NCI-H748 treated with DMSO at 0.1 percent for 48 hours (cell line): Measurements from ENCODE around the gene CSGALNACT2.
"Not testable (repeated sequence)": the region's sequence is repeated elsewhere in the genome, so short reads cannot be mapped to it uniquely, and the experiment has no call there.

ENCODE experiments used
- DNase-seq: peaks from one replicate; lab custom pipeline; 2025; lab: John Stamatoyannopoulos, UW

Gene CSGALNACT2

DNA sequence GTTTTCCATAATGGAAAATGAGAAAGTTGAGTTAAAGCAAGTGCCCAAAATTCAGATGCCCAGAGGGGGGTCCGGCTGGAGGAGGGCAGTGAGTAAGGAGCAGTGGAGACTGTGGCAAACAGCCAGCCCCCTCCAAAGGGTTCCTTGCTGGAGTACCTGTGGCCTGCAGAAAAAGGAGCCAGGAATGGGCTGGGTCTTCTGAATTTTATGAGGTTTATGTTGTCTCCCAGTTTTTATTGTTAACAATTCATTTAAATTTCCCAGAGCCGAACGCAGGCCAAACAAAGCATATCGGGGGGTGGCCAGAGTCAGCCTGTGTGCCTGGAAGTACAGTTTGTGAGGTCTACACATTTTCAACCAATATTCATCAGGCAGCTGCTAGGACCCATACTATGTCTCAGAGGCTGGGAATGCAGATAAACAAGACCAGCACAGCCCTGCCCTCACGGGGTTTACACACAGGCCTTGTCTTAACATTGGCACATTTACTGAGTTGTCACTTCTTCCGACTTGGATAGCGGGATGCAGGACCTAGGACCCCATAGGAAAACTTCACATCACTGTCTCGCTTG lies 12.9 kb upstream of the CSGALNACT2 start:
- DNase-seq = no peak

DNA sequence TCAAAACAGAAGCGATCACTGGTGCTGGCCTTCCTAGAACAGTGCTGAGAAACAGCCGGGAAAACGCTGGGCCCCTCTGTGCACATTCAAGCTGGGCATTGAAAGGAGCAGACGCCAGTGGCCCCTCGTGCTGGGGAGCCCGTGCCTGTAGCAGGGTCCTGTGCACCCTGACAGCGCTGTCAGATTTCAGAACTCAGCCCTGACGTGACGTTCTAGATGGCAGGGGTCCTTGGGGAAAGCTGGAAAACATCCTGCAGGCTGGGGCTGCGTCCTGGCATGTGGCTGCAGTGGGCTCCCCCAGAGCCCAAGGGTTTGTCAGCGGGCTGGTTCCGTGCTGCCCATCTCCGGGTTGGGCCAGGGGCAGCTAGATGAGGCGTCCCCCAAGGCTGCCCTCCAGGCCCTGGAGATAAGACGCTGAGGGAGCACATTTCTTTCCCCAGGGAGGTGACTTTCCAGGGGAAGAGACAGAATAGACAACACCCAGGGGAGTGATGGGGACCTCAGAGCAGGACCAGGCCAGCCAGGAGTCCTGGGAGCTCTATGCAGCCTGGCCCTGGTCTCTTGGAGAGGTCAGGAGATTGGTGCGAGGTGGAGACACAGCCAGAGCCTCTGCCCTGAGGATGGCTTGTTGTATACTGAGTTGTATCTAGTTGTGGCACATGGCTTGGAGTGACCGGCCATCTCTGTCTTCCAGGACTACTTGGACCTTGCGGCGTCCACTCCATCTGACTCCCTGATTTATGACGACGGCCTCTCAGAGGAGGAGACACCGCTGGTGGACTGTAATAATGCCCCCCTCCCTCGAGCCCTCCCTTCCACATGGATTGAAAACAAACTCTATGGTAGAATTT lies 12.1 kb upstream of the CSGALNACT2 start:
- no peak for DNase-seq

DNA sequence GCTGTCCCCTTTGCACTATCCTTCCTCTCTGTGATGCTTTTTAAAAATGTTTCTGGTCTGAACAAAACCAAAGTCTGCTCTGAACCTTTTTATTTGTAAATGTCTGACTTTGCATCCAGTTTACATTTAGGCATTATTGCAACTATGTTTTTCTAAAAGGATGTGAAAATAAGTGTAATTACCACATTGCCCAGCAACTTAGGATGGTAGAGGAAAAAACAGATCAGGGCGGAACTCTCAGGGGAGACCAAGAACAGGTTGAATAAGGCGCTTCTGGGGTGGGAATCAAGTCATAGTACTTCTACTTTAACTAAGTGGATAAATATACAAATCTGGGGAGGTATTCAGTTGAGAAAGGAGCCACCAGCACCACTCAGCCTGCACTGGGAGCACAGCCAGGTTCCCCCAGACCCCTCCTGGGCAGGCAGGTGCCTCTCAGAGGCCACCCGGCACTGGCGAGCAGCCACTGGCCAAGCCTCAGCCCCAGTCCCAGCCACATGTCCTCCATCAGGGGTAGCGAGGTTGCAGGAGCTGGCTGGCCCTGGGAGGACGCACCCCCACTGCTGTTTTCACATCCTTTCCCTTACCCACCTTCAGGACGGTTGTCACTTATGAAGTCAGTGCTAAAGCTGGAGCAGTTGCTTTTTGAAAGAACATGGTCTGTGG lies 11.4 kb upstream of the CSGALNACT2 start:
- DNase-seq = no peak

DNA sequence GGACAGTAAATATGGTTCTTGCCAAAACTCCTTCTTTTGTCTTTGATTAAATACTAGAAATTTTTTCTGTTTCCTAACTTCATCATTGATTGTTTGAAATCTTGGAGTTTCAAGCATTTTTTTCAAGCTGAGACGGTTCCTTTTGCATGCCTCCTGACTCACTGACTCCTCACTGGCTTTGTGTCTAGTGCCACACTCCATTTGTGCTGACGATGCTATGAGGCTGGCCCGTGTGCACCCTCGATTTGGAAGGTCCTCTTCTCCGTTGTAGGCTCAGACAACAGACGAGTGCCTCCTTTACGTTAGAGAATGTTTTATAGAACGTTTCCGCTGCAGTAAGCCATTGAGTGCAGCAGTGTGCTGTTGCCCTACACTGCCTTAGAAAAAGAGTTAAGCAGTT lies 10.8 kb upstream of the CSGALNACT2 start:
- no peak for DNase-seq

DNA sequence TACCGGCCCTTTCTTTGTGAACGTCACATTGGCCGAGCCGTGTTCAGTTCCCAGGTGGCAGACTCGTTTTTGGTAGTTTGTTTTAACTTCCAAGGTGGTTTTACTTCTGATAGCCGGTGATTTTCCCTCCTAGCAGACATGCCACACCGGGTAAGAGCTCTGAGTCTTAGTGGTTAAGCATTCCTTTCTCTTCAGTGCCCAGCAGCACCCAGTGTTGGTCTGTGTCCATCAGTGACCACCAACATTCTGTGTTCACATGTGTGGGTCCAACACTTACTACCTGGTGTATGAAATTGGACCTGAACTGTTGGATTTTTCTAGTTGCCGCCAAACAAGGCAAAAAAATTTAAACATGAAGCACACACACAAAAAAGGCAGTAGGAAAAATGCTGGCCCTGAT lies 9.9 kb upstream of the CSGALNACT2 start:
- DNase-seq = no peak

DNA sequence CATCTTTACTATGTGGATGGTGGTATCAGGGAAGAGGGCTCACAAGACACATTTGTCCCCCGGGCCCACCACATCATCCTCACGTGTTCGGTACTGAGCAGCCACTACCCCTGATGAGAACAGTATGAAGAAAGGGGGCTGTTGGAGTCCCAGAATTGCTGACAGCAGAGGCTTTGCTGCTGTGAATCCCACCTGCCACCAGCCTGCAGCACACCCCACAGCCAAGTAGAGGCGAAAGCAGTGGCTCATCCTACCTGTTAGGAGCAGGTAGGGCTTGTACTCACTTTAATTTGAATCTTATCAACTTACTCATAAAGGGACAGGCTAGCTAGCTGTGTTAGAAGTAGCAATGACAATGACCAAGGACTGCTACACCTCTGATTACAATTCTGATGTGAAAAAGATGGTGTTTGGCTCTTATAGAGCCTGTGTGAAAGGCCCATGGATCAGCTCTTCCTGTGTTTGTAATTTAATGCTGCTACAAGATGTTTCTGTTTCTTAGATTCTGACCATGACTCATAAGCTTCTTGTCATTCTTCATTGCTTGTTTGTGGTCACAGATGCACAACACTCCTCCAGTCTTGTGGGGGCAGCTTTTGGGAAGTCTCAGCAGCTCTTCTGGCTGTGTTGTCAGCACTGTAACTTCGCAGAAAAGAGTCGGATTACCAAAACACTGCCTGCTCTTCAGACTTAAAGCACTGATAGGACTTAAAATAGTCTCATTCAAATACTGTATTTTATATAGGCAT lies 9.1 kb upstream of the CSGALNACT2 start:
- no peak for DNase-seq

DNA sequence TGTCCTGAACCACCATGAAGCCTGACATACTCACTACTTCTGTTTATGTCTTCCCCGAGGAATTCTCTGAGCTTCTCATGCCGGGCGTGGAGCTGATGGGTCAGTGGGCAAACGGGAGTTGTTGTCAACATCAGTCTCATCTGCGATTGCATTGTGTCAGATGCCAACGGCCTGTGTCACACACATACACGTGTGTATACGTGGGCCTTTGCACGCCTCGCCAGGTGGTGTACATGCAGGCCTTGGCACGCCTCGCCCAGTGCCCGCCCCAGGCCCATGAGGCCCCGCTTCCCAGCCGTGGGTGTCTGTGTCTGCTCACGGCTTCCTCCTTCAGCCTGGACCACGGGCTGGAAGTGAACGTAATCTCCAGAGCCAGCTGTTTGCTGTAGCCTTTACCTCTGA lies 7.5 kb upstream of the CSGALNACT2 start:
- no peak for DNase-seq

DNA sequence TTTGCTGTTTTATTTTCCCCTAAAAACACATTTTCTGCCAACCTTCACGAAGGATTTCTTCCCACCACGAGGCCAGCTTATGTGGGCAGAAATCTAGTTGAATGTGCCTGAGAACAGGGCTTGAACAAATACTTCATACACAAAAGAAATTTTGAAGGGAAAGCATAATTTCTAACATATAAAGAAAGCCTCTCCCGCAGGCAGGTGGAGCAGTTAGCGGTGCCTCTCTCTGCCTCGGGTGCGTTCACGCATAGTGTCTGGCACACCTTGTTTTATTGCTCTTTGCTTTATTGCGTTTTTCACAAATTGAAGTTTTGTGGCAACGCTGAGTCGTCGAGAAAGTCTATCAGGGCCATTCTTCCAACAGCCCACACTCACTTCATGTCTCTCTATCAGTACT lies 7.0 kb upstream of the CSGALNACT2 start:
- no peak for DNase-seq

DNA sequence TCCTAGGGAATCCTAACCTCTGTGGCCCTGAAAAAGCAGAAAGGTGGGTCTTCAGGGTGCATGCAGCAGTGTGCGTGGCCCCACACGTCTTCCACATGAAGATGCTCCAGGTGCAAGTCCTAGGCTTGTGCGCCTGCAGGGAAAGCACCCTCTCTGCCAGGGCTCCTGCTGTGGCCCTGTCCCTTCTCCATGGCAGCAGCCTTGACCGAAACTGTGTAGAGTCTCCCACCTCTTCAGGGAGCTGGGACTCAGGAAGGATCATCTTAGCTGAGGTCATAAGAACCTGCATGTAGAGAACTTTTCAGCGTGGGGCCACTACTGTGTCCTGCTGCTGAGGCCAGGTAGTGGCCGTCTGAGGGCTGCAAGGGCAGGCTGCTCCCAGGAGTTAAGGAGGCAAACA lies 6.3 kb upstream of the CSGALNACT2 start:
- no peak for DNase-seq

DNA sequence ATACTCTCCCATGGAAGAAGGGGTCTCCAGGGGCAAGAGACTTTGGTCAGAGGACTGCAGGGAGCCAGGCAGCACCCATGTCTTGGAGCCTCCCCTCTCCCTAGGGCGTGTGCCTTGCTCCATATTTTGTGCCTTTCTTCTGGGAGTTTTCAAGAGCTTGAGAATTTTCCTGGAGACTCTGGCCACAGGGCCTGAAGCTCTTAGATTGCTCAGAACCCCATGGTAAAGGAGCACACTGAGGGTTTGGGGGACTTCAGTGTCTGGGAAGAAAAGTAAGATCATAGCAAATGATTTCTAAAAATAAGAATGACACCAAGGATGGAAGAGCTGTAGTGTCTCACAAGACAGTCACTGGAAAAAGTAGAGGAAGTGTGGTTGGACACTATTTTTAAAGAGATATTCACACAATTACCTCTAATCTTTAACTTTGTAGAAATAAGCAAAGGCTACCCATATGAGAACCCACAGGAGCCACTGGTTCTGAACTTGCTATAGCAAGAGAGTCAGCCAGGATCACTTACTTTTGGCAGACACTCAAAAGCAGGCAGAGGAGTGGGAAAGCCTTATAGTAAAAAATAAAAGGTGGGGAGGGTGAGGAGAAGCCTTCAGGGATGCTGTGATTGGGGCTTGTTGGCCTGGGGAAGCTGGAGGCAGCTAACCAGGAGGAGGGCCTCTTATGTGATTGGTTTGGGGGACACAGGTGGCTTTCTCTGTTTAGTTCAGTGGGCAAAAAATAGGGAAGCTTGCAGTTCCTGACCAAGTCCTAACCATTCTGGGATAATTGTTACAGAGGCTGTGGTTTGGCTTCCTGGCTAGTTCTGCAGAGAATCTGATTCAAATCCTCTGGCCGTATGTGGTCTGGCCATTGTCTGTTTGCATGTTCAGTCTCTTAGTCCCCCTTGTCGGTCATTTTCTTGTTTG lies 5.1 kb upstream of the CSGALNACT2 start:
- no peak for DNase-seq

DNA sequence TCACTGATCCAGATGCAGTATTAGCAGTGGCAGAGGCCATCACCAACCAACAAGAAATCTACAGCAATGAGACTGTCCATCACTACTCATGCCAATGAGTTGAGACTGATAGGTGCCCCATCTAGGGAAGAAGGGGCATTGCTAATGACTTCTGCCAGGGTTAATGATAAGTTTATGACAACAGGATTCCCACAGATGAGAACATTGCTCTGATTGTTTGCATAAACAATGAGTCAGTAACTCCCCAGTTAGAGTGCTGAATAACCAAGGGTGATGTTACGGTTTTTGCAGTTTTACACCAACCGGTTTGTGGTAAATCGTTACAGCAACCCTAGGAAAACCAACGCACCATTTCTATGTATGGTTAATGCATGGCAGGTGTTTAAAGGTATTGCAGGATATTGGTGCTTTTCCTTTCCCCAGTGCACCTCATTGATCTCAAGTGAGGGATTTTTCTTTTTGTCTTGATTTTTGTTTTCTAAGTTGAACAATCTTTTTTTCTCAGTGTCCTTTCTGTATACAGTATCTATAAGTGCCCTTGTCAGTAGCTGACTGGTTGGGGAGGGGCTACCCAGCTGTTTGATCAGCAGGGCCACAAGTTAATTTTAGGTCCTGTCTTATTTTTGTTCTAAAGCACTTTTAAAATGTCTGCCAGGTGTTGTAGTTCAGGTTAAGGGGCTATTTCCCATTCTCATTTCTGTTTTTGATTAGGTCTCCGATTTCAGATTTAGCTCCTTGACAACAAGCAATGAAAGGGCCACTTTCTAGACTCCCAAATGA lies 3.9 kb upstream of the CSGALNACT2 start:
- no peak for DNase-seq

DNA sequence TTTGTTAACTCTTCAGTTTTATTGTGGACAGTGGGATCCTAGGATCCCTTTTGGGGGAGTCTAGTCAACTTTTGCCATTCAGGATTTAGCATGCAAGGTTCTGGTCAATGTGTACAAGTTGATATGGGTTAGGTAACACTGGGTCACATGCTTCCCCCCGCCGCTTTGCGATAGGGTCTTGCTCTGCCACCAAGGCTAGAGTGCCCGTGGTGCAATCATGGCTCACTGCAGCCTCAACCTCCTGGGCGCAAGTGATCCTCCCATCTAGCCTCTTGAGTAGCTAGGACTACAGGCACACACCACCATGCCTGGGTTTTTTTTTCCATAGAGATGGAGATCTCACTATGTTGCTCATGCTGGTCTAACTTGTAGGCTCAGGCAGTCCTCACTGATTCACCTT lies 3.2 kb upstream of the CSGALNACT2 start:
- no peak for DNase-seq

DNA sequence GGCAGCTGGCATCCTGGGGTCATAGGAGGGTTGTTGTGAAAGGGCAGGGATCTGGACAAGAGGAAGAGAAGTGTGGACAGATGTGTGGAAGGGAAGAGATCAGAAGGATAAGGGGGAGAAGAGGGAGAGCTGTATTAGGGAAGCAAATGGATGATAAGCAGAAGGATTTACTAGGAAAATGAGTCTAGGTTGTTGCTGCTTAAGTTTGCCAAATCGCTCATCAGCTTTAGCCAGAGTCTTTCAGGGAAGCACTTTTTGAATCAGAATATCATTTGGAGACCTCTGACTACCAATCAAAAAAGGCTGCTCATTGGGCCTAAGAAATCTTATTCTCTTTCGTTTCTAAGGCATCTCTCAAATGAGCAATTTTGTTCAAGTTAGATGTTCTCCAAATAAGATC lies 2.6 kb upstream of the CSGALNACT2 start:
- no peak for DNase-seq

DNA sequence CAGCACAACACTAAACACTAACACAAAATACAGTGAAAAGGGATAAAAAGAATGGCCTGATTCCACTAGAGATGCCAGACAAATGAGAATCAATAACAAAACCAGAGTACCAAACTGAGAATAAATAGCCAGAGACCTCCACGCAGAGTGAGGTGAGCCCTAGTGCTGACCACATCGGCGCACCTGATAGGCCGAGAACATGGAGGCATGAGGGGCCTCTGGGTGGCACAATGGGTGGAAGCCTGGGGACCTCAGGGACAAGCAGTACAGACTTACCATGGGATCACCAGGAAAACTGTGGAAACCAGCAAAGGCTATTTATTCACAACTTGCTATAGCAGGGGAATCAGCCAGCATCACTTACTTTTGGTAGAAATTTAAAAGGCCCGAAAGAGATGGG lies 1.8 kb upstream of the CSGALNACT2 start:
- no peak for DNase-seq

DNA sequence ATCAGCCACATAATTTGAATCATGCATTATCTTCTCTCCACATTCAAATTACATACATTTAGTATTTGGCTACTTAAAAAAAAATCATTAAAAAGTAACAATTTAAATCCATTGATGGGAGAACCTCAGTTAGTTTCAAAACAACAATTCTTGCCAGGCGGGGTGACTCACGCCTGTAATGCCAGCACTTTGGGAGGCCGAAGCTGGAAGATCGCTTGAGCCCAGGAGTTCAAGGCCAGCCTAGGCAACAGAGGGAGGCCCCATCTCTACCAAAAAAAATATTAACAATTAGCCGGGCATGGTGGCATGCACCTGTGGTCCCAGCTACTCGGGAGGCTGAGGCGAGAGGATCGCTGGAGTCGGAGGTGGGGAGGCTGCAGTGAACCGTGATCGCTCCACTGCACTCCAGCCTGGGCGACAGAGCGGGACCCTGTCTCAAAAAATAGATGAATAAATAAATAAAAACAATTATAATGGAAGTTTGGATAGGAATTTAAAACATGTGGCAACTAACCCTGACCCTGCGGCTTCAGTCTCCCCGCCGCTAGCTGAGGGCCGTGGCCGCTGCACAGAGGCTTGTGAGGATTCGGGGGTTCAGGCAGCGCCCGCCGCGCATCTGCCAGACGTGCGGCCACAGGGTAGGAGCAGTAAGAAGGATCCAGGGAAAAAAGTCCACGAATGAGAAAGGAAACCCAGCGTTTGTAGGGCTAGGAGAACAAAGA lies 1.1 kb upstream of the CSGALNACT2 start:
- no peak for DNase-seq

DNA sequence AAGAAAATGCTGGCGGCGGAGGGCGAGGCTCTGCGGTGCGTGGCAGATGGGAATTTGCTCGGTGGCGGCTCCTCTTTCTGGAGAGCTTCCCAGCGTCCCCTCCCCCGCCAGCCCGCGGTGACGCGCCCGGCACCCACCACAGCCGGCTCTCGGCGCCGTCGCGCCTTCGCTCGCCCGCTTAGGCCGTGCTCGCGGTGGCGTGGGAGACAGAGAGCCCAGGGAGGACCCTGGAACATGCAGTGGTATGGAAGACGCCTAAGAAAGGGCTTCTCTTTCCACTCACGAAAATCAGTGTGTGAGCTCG lies 576 bp upstream of the CSGALNACT2 start:
- no peak for DNase-seq

DNA sequence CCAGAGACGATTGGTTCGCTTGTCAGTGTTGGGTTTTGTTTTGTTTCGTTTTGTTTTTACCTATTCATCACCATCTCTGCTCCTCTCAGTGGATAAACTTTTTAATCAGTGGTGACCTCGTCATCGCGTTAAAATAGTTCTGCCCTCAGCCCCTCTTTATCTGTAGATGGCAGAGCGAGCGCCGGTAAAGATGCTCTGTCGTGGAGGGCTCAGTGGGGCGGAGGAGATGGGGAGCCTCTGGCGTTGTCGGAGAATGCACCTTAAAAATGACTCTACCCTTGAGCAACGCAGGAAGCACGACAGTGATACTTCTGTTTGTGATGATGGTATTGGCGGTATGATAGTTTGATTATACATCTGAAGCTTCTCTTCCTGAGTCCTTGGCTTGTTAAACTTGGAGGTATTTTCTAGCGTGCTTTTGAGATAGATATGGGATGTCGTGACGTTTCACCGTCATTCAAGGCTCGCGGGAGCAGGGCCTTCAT lies 554 bp downstream of the CSGALNACT2 start:
- DNase-seq = peak; percentile 6

DNA sequence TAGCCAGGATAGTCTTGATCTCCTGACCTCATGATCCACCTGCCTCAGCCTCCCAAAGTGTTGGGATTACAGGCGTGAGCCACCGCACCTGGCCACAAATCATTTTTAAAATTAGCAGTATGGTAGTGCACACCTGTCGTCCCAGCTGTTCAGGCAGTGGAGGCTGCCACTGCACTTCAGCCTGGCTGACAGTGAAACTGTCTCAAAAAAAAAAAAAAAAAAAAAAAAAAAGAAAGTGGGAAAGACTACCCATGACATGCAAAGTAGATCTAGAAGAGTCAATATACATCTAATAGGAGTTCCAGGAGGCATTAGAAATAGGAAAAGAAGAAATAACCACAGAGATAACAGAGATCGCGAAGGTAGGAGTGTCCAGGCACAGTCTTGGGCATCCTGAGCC lies 3.2 kb downstream of the CSGALNACT2 start:
- DNase-seq = no peak

DNA sequence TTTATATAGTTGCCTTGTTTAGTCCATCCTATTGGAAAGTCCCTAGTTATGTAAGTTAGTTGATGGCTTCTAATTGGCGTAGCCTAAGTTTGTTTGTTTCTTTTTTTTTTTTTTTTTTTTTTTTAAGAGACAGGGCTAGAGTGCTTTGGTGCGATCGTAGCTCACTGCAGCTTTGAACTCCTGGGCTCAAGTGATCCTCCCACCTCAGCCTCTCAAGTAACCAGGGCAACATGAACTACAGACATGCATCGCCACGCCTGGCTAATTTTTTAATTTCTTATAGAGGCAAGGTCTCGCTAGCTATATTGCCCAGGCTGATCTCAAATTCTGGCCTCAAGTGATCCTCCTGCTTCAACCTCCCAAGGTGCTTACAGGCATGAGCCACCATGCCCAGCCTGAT lies 7.1 kb downstream of the CSGALNACT2 start:
- no peak for DNase-seq

DNA sequence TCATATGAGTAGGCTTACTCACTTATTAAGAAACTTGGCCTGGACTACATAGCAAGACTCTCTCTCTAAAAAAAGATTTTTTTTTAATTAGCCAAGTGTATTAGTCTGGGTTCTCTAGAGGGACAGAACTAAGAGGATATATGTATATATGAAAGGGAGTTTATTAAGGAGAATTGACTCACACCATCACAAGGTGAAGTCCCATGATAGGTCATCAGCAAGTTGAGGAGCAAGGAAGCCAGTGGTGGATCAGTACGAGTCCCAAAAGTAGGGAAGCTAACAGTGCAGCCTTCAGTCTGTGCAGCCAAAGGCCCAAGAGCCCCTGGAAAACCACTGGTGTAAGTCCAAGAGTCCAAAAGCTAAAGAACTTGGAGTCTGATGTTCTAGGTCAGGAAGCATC lies 7.7 kb downstream of the CSGALNACT2 start:
- not testable (repeated sequence) for DNase-seq
